RCC 7860 (cell line): Measurements from ENCODE around the gene TNNC2.
"Not testable (repeated sequence)": the region's sequence is repeated elsewhere in the genome, so short reads cannot be mapped to it uniquely, and the experiment has no call there.

Experiments
- DNase-seq: peaks from one replicate; pipeline ENCODE4 v3.0.0-alpha.2; 2015; ENCODE audit warnings: low spot score
- FAIRE-seq: peaks from 2 replicates; lab custom pipeline; 2012; peaks lifted over from hg19 to GRCh38; lab: Jason Lieb, UNC

Gene TNNC2

DNA sequence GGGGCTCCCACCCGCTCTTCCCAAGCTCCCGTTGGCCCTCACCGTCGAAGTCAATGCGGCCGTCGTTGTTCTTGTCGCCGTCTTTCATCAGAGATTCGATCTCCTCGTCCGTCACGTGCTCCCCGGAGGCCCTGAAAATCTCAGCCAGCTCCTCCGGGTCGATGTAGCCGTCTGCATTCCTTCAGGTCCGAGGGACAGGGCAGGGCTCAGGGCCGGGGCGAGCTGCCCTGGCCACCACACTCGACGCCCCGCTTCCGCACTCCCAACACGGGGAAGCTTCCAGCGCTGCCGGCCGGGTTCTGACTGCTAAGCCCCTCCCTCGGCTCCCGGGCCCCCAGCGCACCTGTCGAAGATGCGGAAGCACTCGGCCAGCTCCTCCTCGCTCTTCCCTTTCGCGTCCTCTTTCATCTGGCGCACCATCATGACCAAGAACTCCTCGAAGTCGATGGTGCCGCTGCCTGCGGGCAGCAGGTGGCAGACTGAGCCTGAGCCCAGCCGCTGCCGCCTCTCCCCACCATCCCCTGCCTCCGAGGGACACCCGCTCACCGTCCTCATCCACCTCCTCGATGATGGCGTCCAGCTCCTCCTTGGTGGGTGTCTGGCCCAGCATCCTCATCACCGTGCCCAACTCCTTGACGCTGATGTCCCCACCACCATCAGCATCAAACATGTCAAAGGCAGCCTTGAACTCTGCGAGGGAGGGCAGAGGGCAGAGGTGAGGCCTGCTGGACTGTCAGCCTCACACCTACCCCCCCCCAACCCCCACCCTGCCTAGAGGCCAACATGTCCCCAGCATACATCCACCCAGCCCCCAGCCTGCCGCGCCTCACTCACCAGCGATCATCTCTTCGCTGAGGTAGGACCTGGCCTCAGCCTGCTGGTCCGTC, 2.9 kb downstream of the TNNC2 start:
- FAIRE-seq = no peak

DNA sequence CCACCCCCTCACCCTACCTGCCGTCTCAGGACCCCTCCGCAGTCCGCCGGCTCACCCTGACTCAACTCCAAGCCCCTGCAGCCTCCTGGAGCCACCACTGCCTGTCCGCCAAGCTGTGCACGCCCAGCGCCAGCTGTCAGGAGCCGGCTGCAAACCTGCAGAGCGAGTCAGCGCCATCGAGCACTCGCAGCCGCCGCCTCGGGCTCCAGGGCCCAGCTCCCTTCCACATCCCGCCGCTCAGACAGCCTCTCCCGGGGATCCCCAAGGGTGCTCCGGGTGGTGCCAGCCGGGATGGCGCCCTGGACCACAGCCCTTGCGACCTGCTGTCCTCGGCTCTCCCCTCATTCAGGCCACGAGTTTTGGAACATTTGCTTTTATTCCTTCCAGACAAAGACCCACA, 4.3 kb downstream of the TNNC2 start:
- no peak for DNase-seq
- no peak for FAIRE-seq

More for the DNA sequence above, 2.9 kb downstream of the TNNC2 start:
- no peak for DNase-seq

GRCh38 chr20:45821947-45822346, 5.2 kb downstream of the TNNC2 start:
- DNase-seq (no peak), FAIRE-seq (no peak)

DNA sequence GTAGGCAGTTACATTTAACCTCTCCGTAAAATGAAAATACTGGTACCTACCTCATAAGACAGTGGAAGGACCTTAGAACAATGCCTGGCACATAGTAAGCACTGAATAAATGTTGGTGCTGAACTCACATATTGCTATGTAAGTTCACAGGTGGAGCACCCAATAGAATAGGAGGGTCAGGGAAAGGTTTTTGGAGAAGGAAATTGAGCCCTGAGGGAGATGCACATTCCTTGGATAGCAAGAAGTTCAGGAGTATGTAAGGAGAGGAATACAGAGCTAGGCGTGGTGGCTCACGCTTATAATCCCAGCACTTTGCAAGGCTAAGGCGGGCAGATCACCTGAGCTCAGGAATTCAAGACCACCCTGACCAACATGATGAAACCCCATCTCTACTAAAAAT, 7.6 kb downstream of the TNNC2 start:
- DNase-seq (no peak), FAIRE-seq (no peak)

DNA sequence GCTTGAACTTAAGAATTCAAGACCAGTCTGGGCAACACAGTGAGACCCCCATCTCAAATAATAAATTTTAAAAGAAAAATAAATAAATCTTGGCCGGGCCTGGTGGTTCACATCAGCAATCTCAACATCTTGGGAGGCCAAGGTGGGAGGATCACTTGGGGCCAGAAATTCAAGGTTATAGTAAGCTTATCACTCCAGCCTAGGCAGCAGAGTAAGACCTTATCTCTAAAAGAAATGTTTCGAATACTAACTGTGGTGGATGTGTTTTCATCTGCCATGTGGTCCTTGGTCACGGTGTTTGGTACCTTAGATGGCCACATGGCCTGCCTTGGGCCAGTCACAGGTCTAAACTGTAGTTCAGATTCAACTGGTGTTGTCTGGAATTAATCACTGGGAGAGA, 8.9 kb downstream of the TNNC2 start:
- FAIRE-seq (no peak), DNase-seq (no peak)

DNA sequence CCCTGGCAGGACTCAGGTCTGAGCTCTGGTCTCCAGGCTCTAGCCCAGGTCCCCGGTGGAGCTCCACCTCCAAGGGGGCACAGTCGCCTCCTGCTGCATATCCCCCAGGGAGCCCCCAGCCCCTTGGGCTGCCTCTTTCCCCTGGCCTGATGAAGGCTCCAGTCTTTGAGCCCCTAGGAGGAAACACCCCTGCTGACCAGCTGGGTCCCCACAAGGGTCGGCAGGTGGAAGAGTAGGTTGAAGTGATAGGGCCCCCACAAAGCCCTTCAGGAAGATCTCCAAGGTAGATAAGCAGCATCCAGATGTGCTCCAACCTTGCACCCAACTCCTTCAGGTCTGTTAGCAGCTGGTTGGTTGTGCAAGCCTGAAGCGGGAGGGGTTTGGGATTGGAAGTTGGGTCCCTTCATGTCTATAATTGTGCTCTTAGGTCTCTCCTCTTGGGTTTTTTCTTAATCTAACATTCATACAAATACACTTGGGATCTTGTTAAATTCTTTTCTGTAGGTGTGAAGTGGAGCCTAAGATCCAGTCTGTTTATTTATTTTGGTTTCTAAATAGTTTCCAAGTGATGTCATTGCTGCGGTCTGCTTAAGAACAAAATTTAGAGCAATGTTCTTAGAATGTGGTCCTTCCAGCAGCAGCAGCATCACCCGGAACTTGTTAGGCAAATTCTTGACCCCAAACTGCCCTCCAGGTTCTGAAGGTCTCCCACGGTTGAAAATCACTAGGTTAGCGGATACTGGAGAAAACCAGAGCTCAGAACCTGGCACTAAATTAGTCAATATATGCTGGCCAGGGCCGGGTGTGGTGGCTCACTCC, 9.5 kb downstream of the TNNC2 start:
- no peak for FAIRE-seq
- DNase-seq = peak; percentile 46

GRCh38 chr20:45816951-45817350, 10.2 kb downstream of the TNNC2 start:
- no peak for FAIRE-seq

GRCh38 chr20:45814314-45814713, 12.8 kb downstream of the TNNC2 start:
- FAIRE-seq (no peak), DNase-seq (no peak)

More at GRCh38 chr20:45816951-45817350, 10.2 kb downstream of the TNNC2 start:
- no peak for DNase-seq

DNA sequence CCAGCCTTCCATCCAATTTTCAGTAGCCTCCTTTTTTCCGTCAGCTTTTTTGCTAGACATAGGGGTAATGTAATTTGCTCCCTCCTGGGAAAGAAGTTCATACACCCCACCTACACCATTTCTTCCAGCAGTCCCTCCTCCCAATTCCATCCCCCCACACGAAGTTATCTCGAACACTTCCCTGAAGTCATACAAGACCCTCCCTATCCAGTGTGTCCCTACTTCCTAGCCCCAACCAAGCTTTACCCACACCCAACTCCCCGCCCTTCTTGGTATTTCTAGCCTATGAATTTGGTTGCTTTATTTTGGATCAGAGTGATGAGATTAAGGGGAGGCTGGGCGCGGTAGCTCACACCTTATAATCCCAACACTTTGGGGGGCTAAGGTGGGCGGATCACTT, 13.6 kb downstream of the TNNC2 start:
- DNase-seq (no peak), FAIRE-seq (no peak)

- FAIRE-seq = no peak
- no peak for DNase-seq
Measured at GRCh38 chr20:45813006-45813340, 14.1 kb downstream of the TNNC2 start.

DNA sequence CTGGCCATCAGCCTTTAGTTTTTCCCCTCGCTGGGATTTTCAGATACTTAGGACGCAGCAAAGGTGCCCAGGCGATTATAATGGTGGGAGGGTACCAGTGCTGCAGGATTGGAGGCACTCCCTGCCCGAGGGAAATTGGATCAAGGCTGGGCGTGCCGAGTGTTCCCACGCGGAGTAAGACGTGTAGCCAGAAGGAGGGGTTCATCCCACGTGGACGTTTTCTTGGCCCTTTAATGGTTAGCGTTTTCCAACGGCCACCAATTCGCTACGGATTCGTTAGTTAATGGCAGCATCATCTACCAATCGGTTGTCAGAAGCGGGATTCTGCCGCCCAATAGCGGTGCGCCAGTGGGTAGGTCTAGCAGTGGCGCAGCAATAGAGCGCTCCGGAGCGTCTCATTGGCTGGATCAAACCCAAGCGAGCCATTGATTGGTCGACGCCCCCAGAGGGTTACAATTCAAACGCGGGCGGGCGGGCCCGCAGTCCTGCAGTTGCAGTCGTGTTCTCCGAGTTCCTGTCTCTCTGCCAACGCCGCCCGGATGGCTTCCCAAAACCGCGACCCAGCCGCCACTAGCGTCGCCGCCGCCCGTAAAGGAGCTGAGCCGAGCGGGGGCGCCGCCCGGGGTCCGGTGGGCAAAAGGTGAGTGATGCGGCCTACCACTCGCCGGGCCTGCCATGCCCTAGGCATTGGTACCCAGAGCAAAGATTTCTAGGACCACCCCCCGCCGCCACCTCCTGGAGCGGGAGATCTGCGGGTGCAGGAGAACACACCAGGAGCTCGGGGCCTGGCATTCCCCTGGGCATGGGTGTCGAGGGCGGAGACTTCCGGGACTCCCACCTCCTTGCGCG, 14.7 kb downstream of the TNNC2 start, which contains the start of gene UBE2C:
TSS of gene UBE2C (plus strand) at position 488 of the 849 bp plus-strand sequence. CDS start at position 540, 52 bp downstream.
- DNase-seq (peak; percentile 99), FAIRE-seq (peak; percentile 94)

DNA sequence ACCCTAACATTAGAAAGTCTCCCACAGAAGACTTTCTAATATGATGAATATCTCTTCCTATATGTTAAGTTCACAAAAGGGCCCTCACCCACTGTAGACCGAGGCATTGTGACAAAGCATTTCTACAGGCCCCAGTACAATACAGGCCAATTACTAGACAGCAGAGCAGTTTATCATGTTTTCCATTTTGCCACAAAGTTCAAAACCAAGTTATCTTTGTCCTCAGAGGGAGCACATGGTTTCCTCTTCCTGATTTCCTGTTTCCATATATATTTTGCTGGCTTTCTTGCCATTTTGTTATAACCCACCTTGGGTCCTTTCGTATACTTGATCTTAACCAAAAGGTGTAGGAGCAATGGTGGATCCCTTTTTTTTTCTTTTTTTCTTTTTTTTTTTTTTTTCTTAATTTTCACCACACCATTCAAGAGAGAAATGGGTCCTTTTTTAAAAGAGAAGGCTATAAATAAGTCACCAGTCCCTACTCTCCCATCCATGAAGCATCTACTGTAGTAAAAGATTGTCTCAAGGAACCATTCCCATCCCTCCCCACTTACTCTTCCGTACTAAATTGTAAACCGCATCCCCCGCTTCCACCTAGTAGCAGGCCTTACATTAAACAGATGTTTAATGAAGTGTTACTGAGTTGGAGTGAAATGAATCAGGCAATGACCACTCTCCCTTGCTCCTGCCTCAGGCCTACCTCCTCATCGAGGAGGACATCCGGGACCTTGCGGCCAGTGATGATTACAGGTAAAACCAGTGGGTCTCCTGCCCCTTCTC, 16.7 kb downstream of the TNNC2 start:
- FAIRE-seq = no peak
- DNase-seq = no peak

GRCh38 chr20:45801851-45802250, 25.3 kb downstream of the TNNC2 start:
- DNase-seq (no peak), FAIRE-seq (no peak)

DNA sequence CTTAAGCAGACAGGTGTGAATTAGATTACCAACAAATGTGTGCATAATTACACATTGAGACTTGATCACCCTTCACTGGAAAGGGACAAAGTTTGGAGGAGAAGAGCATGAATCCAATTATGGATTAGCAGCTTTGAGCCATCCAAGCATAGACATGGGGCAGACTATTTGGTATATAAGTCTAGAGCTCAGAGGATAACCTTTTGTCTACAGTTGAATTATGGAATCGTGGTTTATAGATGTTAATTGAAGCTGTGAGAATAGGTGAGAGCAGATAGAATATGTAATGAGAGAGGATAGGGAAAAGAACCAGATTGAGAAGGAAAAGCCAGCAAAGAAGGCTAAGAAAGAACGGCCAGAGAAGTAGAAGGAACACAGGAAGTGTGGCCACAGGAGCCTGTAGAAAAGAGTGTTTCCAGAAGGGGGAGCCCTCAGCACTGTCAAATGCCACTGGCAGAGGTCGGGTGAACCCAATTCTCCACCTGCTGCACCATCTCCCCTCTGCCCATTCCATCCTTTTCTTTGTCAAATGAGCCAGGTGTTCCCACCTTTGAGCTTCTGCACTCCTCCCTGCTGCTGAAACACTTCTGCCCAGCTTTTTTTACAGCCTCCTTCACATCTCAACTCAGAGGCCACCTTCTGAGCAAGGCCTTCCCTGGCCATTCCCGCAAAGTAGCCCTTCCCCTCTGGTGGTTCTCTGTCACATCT, 28.0 kb downstream of the TNNC2 start:
- DNase-seq (peak; percentile 47), FAIRE-seq (no peak)

GRCh38 chr20:45797955-45798354, 29.2 kb downstream of the TNNC2 start:
- not testable (repeated sequence) for FAIRE-seq, DNase-seq

- FAIRE-seq, DNase-seq: not testable (repeated sequence)
Measured at GRCh38 chr20:45797510-45797909, 29.6 kb downstream of the TNNC2 start.

- DNase-seq = no peak
- no peak for FAIRE-seq
Measured at GRCh38 chr20:45796337-45797065, 30.6 kb downstream of the TNNC2 start.

GRCh38 chr20:45792317-45793118, 34.6 kb downstream of the TNNC2 start:
- DNase-seq = no peak

More at GRCh38 chr20:45792317-45793118, 34.6 kb downstream of the TNNC2 start:
- no peak for FAIRE-seq
